Stimulated activated CD8-positive, alpha-beta memory T cell treated with anti-CD3 and anti-CD28 coated beads, Interleukin-15, amount 100 ng/mL, for 4 hours (primary cell): ENCODE results near the gene SPRR1A.

Experiments
- DNase-seq, 2 donors: peaks; one replicate each; pipeline ENCODE4 v3.0.0-alpha.2; 2020; ENCODE audit warnings: low read depth in 2 of 2

SPRR1A gene

DNA sequence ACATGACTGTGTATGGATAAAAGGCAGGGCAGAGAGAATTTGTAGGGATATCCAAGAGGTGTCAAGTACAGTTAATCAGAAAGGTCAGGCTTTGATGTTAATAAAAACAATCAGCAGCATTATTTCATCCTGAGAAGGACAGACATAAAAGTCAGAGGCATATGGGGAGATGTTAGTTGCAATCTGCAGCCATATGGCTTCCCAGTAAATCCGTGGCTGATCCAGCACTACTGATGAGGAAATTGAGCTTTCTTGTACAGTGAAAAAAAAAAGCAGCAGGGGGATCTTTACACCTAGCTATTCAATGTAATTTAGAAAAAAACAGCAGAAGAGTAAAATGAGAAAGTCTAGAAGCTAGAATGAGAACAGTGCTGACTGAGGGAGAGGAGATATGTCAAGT lies 44.9 kb downstream of the SPRR1A start:
- DNase-seq = no peak

DNA sequence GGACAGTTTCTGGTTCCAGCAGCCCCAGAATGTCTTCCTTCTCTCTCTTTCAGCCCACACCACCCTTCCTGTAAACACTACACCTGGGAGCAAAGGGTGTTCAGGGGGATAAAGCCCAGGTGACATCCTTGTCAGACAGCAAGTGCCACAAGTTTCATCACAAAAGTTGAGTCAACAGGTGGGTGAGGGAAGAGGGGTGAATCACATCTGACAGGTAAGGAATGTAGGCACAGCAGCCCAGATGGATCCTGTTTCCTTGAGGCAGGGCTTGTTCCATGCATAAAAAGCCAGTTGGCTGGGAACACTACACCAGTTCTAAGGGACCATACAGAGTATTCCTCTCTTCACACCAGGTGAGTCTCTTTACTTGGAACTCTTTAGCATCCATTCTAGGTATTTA lies 47.0 kb downstream of the SPRR1A start, which contains the start of gene SPRR1B:
Gene SPRR1B, plus strand, starts transcription at position 309 of the 400 bp plus-strand sequence. CDS start 1,143 bp downstream, outside the sequence.
- DNase-seq = no peak

DNA sequence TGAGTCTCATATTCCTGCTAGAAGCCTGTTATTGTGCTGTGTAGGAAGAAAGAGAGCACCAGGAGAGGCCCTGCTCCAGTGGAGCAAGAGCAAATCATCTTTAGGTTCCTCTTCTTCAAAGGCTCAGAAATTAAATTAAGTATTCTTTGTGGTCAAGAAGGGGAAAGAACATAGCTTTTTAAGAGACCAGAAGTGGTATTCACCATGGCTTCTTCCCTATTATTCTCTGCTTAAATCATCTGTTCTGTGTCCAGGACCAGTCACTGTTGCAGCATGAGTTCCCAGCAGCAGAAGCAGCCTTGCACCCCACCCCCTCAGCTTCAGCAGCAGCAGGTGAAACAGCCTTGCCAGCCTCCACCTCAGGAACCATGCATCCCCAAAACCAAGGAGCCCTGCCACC lies 48.2 kb downstream of the SPRR1A start:
- DNase-seq = no peak

DNA sequence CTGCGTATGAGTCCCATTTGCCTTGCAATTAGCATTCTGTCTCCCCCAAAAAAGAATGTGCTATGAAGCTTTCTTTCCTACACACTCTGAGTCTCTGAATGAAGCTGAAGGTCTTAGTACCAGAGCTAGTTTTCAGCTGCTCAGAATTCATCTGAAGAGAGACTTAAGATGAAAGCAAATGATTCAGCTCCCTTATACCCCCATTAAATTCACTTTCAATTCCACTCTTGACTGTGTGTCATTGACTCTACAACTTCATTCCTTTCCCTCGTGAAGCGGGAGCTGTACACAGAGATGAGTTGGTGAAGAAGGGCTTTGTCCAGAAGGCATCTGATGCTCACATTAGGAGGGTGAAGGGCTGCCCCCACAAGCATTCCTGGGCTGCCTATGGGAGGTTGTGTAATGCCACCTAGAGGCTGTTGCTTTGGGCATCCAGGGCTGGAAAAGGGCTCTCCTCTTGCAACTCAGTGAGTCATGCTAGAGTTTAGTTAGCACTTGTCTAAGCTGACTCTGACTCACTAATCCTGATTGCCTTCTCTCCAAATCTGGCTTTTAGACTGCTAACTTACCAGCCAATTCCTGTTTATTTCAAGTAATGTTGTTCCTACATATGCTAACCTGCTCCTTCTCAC lies 48.9 kb downstream of the SPRR1A start:
- no peak for DNase-seq

DNA sequence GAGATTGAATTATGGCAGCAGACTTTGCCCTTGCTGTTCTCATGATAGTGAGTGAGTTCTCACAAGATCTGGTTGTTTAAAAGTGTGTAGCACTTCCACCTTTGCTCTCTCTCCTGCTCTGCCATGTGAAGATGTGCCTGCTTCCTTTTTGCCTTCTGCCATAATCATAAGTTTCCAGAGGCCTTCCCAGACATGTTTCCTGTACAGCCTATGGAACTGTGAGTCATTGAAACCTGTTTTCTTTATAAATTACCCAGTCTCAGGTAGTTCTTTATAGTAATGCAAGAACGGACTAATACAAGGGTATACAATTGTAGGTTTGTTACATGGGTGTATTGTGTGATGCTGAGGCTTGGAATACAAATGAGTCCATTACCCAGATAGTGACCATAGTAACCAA lies 51.3 kb downstream of the SPRR1A start:
- DNase-seq = no peak
